GM21423 (cell line): ENCODE data around the gene ZNF813.
"Not testable (repeated sequence)": the region's sequence is repeated elsewhere in the genome, so short reads cannot be mapped to it uniquely, and the experiment has no call there.

Source experiments
- ATAC-seq: cut with Tn5 transposase; IDR thresholded peaks from one replicate; pipeline ENCODE4 v1.9.1; 2021; ENCODE audit warnings: mild to moderate bottlenecking, moderate library complexity; ENCODE audit not compliant: unreplicated experiment

The ZNF813 gene

DNA sequence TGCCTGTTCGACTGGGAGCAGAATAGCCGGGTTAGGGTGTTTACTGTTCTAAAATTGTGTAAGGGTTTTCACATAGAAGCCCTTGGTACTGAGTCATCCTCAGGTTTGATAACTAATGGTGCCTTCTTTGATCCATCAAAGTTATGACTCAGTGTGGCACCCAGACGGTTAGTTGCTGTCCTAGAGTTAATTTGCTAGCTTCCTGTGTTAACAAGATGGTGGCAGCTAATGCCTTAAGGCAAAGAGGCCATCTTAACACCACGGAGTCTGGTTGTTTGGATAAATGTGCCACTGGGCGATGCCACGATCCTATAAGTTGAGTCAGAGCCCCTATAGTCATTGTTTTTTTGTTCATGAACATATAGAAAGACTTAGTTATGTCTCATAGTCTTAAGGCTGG lies 7.9 kb downstream of the ZNF813 start:
- ATAC-seq: not testable (repeated sequence)

DNA sequence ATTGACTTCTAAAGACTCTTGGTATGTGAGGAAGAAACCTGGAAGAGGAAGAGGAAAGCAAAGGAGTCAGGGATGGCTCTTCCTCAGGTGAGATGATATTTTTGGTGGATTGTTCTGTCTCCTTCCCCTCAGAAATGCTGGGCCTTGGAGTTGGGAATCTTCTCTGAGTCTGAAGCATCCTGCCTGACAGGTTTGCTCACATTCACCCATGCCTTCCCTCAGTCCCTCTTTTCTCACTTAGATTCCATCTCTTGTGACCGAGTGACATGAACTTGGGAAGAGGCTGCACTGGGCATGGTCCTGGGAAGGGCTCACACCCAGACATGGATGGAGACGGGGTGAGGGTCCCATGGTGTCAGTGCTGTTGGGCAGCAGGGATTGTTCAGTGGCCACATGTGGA lies 16.2 kb downstream of the ZNF813 start:
- not testable (repeated sequence) for ATAC-seq

DNA sequence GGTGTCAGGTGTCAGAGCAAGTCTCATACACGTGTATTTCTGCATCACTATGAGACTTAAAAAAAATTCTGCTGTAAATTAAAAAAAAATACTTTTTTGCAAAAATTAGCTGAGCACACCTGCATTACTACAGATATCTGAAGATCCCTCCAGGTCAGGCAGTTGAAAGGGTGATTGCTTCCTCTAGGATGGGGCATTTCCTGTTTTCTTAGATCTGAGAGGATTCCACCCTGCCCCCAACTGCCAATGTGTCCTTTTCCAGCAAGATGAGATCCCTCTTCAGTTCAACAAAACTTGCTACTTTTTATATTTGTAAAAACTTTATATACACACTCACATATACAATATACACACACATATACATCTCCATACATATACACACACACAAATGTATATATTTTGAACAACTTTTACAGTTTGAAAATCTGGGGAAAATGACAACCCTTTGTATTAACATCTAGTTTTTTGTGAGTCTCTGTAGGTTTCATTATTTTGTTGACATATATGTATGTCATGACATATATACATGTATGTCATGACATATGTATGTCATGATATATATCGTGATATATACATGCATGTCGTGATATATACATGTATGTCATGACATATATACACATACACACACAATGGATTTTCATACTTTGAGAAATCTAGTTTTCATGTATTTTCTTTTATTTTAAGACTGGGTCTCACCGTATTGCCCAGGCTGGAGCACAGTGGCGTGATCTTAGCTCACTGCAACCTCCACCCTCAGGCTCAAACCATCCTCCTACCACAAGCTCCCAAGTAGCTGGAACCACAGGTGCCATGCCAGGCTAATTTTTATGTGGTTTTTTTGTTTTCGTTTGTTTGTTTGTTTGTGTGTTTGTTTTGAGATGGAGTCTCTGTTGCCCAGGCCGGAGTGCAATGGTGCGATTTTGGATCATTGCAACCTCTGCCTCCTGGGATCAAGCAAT lies 17.8 kb downstream of the ZNF813 start:
- no peak for ATAC-seq

DNA sequence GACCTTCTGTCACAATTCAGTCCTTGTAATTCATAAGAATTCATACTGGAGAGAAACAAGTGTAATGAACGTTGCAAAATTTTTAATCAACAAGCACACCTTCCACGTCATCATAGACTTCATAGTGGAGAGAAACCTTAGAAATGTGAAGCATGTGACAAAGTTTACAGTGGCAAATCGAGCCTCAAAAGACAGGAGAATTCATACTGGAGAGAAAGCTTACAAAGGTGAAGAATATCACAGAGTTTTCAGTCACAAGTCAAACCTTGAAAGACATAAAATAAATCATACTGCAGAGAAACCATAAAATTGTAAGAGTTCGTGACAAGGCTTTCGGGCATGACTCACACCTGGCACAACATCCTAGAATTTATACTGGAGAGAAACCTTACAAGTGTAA lies 24.6 kb downstream of the ZNF813 start:
- no peak for ATAC-seq

DNA sequence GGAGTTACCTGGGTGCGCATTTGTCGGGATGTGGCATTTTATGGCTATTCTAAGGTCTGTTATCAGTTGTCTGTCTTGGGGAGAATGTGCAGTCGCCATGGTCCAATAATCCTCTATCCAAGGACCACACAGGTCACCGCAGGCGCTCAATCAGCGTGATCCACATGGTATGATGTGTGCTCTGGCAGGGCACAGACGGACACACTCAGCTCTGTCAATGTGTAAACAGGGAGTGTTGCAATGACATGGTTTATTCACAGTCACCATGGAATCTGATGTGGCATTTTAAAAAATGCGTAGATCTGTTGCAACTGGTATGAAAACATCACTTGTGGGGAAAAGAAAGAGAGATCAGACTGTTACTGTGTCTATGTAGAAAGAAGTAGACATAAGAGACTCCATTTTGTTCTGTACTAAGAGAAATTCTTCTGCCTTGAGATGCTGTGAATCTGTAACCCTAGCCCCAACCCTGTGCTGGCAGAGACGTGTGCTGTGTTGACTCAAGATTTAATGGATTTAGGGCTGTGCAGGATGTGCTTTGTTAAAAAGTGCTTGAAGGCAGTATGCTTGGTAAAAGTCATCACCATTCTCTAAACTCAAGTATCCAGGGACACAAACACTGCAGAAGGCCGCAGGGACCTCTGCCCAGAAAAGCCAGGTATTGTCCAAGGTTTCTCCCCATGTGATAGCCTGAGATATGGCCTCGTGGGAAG lies 29.9 kb downstream of the ZNF813 start:
- ATAC-seq: not testable (repeated sequence)

DNA sequence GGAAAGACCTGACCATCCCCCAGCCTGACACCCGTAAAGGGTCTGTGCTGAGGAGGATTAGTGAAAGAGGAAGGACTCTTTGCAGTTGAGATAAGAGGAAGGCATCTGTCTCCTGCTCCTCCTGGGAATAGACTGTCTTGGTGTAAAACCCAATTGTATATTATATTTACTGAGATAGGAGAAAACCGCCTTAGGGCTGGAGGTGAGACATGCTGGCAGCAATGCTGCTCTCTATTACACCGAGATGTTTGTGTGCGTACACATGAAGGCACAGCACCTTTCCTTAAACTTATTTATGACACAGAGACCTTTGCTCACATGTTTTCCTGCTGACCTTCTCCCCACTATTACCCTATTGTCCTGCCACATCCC lies 30.5 kb downstream of the ZNF813 start:
- not testable (repeated sequence) for ATAC-seq

DNA sequence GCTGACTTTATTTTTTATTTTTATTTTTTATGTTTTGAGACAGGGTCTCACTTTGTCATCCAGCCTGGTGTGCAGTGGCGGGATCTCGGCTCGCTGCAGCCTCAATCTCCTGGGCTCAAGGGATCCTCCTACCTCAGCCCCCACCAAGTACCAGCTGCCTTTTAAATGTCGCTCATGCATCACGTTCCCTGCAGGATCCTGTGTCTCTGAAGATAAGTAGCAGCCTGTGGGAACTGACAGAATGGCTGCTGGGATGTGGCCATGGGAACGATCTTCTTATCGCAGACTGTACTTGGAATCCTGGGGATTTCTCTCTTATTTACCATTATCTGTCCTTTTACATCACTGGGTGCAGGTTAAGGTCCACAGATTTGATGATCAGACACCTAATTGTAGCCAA lies 35.6 kb downstream of the ZNF813 start:
- not testable (repeated sequence) for ATAC-seq

DNA sequence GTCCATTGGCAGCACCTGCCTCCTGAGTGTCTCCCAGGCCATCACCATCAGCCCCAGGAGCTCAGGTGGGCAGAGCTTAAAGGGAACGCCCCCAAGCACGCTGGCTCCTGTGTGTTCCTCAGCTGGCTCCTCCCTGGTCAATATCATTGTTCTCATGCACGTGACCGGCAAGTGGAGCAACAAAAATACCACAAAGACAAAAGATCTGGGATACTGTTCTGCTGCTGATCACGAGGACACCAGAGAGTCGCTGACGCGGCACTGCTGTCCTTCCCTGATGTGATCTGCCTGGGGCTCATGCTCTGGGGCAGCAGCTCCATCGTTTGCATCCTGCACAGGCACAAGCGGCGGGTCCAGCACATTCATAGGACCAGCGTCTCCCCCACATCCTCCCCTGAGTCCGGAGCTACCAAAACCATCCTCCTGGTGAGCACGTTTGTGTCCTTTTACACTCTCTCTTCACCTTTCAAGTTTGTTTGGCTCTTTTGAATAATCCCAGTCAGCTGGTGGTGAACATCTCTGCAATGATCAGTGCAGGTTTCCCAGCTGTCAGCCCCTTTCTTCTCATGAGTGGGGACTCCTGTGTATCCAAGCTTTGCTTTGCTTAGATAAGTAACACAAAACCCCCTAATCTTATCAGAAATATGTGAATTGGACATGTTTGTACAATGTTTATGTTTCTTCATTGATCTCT lies 36.3 kb downstream of the ZNF813 start:
- not testable (repeated sequence) for ATAC-seq

DNA sequence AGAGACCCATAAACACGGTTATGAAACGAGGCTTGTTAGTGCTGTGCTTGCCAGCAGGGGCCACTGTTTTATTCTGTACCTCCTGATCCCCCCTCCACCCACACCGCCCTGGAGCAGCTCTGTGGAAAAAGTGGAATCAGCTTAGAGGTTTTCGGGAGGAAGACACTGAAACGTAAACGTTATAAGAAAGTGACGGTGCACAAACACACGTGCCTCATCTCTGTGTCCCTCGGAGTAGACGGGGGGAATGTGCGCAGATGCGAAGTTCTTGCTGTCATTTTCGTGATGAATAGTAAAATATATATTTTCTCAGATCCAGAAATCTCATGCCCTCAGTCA lies 36.8 kb downstream of the ZNF813 start:
- ATAC-seq: not testable (repeated sequence)

DNA sequence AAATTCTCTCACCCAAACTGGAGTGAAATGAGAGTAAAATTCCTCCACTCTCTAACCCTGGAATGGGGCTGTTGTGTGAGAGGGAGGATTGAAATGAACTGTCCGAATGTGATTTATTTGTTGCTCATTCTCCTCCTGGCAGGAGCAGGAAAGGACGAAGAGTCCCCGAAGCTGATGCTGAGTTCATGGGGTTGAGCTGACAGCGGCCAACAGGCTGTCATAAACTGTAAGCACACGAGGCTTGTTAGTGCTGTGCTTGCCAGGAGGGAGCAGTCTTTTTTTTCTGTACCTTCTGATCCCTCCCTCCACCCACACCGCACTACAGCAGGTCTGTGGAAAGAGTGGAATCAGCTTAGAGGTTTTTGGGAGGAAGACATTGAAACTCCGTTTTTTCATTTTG lies 37.4 kb downstream of the ZNF813 start:
- no peak for ATAC-seq

DNA sequence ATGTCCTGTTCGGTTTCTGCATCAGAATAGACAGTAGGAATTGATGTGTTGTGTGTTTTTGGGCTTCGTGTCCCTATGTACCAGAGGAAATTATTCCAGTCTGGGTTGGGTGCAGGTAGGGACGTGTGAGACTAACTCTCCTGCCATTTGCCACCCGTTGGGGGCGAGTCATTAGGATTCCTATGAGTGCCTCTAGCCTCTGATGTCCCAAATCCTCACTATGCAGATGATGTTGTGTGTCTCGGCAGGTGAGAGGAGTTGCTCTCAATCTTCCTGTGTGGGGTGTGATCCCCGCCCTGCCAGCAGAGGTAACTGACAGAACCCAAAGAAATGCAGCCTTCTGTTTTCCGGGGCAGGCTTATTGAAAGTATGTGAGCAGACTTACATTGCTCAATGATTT lies 39.2 kb downstream of the ZNF813 start:
- ATAC-seq: no peak

DNA sequence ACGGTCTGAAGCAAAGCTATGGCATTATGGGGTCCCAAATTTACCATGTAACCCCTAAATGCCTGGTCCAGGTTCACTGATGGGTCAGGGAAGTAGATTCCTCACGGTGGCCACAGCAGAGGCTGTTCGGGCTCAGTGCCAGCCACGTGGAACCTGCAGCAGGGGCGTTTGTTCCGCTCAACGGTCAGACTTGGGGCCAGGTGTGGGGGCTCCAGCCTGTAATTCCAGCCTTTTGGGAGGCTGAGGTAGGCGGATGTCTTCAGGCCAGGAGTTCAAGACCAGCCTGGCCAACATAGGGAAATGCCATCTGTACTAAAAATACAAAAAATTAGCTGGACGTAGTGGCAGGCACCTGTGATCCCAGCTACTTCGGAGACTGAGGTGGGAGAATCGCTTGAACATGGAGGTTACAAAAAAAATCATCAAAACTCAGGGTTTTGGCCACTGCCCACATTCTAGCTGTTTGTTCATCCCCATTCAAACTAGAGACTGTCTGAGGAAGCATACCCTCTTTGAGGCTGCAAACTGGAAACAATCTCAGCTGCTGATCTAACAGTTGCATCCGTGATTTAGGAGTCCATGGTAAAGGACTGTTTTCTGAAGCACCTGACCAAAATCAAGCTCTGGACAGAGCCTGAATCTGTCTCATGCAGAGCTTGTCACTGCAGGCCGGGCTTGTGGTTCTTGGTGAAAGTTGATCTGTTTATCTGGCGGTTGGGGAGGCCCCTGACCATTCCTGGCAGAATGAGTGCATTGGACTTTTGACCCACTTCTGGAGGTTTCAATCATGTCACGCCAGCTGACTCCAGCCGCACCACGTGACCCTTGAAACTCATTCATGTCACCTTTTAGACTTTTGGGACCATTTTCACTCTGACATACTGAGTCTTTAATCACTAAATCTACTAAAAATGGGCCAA lies 40.2 kb downstream of the ZNF813 start:
- no peak for ATAC-seq

DNA sequence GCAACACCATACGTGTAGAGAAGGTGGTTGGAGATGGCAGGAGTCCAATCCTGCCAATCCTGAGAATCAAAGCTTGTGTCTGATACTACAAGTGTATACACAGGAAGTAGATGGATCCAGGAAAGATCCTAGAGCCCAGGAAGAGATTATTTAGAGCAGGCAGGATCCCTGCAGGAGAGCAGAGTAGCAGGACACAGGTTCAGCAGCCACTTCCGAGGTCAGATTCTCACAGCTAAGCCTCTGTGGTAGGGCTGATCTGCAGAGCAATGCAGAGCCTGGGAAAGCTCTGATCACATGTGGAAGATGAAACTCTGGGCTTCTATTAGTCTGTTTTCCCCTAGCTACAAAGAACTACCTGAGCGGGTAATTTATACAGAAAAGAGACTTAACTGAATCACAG lies 41.9 kb downstream of the ZNF813 start:
- no peak for ATAC-seq

DNA sequence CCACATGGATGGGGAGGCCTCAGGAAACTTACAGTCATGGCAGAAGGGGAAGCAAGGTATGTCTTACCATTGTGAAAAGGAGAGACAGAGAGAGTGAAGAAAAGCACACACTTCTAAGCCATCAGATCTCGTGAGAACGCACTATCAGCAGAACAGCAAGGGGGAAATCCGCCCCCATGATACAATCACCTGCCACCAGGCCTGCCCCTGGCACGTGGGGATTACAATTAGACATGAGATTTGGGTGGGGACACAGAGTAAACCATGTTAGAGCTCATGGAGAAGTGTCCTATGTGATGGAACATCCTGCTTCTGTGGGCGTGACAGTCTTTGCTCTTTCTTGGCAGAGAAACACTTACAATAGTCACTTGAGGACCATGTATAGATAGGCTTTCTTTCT lies 42.3 kb downstream of the ZNF813 start:
- no peak for ATAC-seq

DNA sequence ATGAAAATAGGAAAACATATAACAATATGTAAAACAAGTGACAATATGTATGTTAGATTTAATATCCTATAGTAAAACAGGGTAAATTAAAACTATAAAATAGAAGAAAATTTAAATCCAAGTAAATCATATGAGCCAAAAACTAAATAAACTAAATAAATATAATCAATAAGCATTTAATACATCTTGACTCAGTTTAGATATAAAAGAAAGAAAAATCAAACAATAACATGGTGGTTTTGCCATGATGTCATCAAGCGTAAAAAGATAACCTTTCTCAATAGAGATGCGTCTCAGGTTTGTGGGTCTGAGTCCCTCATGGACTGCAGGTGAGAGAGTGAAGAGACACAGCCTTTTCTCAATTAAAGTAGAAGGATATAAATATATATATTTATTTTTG lies 43.8 kb downstream of the ZNF813 start:
- ATAC-seq: no peak

DNA sequence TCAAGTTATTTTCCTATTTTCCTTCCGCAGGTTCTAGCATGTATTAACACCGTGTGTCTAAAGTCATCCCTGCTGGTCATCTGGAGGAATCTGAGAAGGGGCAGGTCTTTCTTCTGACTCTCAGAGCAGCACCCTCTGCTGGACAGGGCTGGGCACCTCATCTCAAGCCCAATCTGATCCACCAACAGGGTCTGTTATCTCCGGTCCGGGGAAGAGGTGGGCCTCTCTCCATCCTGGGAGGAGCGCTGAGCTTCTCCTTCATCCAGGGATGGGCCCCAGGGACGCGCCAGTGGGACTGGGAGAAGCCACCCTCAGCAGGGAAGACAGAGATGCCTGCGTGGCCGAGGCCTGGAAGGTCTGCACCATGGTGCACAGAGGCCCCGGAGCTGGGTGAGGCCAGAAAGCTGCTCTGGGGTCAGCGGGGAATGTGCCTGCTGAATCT lies 44.4 kb downstream of the ZNF813 start:
- no peak for ATAC-seq

DNA sequence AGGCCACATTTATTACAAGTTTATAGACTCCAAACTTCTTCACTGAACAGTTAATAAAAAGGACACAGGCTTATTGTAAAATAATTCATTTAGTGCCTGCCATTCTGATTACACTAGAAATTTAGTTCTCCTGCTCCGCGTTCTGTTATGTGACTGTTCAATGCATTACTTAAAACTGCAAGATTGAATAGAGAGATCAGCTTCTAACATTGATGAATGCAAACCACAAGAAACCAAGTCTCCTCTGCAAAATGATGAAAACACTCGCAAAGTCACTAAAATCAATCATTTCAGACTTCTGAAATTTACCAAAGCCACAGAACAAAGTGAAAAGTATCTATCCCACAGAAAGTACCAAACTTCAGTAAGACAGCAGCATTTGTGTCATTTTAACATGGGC lies 47.5 kb downstream of the ZNF813 start:
- ATAC-seq: not testable (repeated sequence)

DNA sequence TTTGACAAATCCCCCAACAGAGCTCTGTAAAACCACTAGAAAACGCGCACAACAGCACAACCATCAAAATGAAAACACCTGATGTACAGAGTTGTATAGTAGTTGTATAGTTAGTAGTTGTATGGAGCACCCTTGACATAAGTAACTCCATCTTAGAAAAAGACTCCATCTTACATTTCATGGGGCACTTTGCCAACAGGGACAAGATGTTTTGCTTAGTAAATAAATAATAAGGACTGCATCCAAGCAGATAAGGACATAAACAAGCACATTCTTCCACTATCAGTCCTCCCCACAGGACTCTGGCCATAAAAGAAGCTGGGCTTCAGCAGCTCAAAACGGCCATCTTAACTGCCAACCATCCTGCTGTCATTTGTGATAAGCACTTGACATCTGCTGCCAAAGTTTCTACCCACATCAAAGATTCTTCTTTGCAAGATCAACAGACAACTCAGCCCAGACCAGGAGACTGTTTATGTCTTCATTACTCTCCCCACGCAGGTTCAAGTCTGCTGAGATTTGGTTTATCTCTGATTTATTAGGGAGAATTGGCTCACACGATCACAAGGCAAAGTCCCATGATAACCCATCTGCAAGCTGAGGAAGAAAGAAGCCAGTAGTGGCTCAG lies 49.7 kb downstream of the ZNF813 start:
- no peak for ATAC-seq

DNA sequence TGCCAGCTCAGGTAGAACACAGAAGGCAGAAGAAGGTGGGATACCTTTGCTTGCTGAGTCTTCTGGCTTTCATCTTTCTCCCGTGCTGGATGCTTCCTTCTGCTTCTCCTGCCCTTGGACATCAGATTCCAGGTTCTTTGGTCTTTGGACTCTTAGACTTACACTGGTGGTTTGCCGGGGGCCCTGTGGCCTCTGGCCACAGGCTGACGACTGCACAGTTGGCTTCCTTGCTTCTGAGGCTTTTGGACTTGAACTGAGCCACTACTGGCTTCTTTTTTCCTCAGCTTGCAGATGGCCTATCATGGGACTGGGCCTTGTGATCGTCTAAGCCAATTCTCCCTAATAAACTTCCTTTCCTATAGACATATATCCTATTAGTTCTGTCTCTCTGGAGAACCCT lies 50.6 kb downstream of the ZNF813 start:
- no peak for ATAC-seq

DNA sequence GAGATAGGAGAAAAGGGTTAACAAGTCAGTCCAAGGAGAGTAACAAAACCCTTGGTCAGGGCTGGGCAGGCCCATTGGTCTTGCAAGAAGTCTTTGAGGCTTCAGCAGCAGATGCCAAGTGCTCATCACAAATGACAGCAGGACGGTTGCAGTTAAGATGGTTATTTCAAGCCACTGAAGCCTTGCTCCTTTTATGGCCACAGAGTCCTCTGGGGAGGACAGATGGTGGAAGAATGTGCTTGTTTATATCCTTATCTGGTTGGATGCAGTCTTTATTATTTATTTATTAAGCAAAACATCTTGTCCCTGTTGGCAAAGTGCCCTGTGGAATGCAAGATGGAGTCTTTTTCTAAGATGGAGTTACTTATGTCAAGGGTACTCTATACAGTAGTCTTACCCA lies 51.2 kb downstream of the ZNF813 start:
- ATAC-seq: no peak
